Stimulated activated CD4-positive, alpha-beta T cell treated with anti-CD3 and anti-CD28 coated beads, Interleukin-1b, Interleukin-23, amount 100 ng/mL, for 4 hours (primary cell): ENCODE data around the gene DNAAF1.
A peak's percentile ranks its signal among the peaks of the same experiment; 100 is the strongest.
"Not testable (repeated sequence)": the region's sequence is repeated elsewhere in the genome, so short reads cannot be mapped to it uniquely, and the experiment has no call there.

ENCODE experiments used
- DNase-seq, 2 donors: peaks; one replicate each; pipeline ENCODE4 v3.0.0-alpha.2; 2020; ENCODE audit warnings: low read depth in 2 of 2

The DNAAF1 gene

DNA sequence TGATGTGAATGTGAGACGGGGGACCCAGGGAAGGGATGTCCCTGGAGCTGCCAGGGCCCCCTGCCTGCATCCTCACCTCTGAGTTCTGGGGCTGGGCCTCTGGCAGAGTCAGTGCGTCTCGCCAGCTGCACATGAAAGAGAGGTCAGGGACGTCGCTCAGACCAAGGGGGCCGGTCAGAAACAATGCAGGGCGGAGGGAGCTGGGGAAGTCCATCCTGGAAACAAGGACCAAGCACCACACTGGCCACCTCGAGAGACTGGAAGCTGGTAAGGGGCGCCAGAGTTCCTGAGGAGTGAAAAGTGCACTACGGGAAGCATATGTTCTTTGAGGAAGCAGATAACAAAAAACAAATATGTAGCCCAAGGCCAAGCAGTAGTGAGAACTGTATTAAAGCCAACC is 39.7 kb downstream of the DNAAF1 start:
- no peak for DNase-seq

- DNase-seq = peak; percentile 89 to 90
Measured at GRCh38 chr16:84186685-84187437, 41.8 kb downstream of the DNAAF1 start, which contains the start of gene TAF1C. Gene TAF1C, minus strand, starts transcription at chr16:84187057. Its CDS starts 2,069 bp downstream, at chr16:84184988.

GRCh38 chr16:84190731-84191388 is 45.8 kb downstream of the DNAAF1 start, which contains the start of gene ADAD2:
Gene ADAD2, plus strand, starts transcription at chr16:84191157. Its CDS starts 74 bp downstream, at chr16:84191231.
- DNase-seq = no peak

DNA sequence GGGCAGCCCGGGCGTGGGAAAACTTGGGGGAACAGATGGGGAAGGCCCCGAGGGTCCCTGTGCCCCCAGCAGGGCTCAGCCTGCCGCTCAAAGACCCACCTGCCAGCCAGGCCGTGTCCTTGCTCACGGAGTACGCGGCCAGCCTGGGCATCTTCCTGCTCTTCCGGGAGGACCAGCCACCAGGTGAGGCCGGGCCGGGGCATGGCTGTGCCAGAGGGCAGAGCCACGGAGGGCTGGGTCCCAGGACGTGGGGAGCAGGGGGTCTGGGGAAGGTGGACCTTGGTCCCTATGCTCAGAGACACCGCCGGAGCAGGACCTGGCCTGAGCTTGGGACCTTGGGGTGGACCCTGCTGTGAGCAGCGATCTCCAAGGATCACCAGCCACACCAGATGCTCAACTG is 46.4 kb downstream of the DNAAF1 start:
- DNase-seq = no peak

GRCh38 chr16:84193480-84193879 is 48.4 kb downstream of the DNAAF1 start:
- no peak for DNase-seq

GRCh38 chr16:84194018-84194417 is 48.9 kb downstream of the DNAAF1 start:
- no peak for DNase-seq

DNA sequence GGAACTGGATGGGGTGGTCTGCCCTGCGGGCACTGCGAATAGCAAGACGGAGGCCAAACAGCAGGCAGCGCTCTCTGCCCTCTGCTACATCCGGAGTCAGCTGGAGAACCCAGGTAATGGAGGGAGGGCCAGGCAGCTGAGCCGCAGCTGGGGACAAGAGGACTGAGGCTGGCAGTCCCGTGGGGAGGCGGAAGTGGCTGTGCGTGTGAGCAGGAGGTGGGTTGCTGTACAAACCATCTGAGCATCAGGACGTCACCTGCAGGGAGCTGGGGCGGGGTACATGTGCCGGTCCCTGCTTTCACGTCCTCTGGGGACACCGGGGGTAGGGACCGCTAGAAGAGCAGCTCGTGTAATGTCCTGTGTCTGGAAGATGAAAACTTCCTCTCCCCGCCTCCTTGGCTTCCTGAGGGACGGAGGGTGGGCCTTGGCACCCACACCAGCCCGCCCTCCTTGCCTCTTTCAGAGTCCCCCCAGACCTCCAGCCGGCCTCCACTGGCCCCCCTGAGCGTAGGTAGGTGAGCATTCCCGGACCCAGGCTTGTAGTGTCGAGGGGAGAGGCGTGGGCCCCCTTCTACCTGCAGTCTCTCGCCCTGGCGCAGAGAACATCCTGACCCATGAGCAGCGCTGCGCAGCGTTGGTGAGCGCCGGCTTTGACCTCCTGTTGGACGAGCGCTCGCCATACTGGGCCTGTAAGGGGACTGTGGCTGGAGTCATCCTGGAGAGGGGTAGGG is 49.5 kb downstream of the DNAAF1 start:
- no peak for DNase-seq

DNA sequence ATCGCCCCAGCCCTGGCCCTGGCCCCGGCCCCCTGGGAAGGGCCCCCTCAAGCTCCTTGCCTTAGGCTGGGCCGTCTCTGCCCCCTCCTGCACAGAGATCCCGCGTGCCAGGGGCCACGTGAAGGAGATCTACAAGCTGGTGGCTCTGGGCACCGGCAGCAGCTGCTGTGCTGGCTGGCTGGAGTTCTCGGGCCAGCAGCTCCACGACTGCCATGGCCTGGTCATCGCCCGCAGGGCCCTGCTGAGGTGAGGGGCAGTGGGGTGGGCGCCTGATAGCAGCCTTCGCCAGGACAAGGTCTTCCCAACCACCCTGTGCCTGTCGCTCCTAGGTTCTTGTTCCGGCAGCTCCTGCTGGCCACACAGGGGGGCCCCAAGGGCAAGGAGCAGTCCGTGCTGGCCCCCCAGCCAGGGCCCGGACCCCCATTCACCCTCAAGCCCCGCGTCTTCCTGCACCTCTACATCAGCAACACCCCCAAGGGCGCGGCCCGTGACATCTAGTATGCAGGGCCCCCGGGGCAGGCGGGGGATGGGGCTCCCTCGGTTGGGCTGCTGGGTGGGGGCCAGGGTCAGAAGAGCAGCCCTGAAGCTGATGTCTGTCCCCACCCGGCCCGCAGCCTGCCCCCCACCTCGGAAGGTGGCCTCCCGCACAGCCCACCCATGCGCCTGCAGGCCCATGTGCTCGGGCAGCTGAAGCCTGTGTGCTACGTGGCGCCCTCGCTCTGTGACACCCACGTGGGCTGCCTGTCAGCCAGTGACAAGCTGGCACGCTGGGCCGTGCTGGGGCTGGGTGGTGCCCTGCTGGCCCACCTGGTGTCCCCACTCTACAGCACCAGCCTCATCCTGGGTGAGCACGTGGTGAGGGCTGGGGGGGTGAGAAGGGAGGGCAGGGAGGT is 50.3 kb downstream of the DNAAF1 start:
- DNase-seq = no peak

- no peak for DNase-seq
Measured at GRCh38 chr16:84196101-84196500, 51.0 kb downstream of the DNAAF1 start.

DNA sequence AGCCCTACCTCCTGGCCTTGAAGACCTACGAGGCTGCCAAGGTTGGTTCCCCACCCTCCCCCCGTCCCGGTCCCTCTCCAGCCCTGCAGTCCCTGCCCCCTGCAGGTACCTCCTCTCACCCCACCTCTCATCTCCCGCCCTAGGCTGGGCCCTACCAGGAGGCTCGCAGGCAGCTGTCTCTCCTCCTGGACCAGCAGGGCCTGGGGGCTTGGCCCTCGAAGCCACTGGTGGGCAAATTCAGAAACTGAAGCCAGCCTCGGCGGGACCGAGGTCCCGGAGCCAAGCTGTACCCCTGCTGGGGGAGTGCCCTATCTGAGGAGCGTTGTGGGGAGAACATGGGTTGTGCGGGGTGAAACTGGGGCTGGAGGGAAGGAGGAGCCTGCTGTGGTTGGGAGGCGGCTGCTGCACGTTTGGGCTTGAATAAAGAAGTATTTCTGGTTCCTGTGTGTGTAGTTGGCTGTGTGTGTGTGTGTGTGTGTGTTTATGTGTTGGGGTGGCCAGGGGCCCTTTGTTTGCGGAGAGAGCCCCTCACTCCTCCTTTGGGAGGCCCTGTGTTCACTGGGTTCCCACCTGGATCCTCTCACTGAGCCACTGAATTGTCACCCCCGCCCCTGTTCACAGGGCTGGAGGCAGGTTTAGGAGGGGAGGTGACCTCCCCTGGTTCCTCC is 51.8 kb downstream of the DNAAF1 start:
- DNase-seq = no peak

GRCh38 chr16:84197466-84198128 is 52.5 kb downstream of the DNAAF1 start:
- no peak for DNase-seq

DNA sequence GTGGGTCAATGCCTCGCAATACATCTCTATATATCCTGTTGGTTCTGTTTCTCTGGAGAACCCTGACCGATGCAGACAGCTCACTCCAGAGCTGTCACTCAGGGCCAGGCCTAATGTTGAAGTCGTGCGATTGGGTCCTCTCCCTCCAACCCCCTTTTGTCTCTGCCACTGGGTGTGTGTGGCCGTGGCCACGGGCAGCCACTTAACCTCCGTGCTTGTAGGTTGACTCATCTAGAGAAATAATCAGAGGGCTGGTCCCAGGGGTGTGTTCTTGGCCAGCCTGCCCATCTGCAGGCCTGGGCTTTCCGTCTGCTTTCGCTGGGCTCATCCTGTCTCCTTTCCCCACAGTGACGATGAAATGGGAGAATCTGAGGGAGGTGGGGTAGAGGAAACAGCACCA is 53.3 kb downstream of the DNAAF1 start:
- DNase-seq = no peak

GRCh38 chr16:84199097-84199496 is 54.0 kb downstream of the DNAAF1 start:
- DNase-seq = no peak

DNA sequence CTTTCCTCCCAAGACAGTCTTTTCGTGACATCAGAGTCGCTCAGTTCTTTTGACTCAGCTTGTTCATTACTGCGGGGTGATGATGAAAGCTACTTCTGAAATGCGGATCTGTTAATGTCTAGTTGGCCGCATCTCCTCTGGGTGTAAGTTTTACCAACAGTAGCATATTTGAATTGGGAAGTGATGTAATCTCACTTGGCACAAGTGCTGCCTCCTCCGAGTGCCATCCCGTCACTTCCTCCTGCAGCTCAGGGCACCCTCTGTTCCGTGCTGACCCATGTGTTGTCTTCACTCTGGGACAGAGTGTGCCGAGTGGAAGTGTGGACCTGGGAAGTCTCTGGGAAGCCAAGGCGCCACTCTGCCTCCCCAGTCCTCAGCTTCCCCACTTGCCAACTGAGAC is 54.8 kb downstream of the DNAAF1 start:
- DNase-seq = no peak

GRCh38 chr16:84204551-84204950 is 59.4 kb downstream of the DNAAF1 start:
- not testable (repeated sequence) for DNase-seq

GRCh38 chr16:84205123-84205522 is 60.0 kb downstream of the DNAAF1 start:
- DNase-seq = not testable (repeated sequence)

DNA sequence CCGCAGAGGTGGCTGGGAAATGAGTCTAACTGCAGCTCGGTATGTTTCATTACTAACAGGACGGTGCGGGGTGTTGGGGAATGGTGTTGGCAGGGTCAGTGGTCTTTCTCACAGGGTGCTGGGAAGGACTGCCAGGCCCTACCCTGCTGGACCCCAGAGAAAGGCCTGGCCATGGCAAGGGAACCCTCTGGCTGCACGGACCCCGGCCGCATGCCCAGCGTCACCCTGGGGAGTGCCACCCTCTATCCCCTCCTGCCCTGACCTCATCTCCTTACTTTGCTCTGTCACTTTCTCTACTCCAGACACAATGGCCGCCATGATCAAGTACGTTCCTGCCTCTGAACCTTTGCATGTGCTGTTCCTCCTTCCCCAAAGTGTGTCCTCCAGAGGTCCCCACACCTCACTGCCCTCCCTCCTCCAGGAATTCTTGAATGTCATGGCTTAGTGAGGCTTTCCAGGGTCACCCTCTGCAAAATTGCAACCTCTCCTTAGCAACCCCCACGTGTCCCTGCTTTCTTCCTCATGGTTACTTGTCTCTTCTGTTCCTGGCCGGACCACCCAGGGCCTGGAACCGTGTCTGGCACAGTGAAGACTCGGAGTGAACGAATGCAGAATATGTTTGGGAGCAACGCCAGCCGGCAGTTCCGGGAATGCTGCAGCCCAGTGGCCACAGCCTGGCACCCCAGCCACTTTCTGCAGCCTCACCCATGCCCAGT is 61.0 kb downstream of the DNAAF1 start:
- no peak for DNase-seq

DNA sequence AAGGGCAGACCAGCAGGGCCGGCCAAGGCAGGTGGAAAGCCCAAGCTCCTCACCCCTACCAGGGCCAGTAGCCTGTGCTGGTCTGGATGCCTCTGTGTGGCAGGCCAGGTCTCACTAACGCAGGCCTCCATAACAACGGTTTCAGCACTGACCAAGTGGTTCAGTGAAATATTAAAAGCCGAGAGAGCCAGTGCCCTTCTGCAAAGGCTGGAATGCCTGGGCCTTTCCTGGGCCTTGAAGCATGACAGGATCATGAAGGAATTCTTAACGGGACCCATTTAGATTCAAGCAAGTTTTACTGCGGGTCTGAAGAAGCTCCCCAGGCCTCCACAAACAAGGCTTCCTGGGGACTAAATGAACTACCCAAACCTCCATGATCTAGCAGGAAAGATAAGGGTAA is 62.1 kb downstream of the DNAAF1 start:
- no peak for DNase-seq

DNA sequence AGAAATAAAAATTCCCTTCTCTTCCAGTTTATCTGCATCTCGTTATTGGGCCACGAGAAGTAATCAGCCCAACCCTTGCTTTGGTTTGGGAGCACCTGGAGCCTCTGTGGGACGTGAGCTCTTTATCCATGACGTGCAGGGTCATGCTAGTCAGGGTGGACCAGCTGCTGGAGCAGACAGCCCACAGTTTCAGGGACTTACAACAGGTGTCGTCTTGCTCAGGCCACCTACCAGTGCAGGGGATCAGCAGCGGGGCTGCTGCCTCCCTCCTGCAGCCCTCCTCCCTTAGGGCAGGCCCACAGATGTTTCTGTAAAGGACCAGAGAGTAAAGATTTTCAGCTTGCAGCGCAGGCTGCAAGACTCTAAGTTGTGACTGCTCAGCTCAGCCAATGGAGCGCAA is 62.8 kb downstream of the DNAAF1 start:
- no peak for DNase-seq

DNA sequence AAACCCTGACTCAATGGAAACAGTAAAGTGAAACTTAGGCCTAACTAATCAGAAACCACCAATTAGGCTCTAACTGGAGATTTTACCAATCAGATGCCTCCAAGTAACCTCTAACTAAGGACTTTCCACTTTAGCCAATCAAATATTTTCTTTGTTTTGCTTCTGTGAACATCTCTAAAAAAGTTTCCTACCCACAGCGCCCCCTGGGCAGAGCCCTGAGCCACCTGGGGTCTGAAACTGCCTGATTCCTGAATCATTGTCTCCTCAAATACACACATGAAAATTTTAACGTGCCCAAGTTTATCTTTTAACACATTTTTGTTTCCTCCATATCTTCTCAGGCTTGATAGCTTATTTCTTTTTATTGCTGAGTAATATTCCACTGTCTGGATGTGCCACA is 64.9 kb downstream of the DNAAF1 start:
- DNase-seq = no peak
